IPS-18c (cell line): ENCODE data around the gene VPS25.

Experiments
- H3K4me3 ChIP-seq: 2 replicates; pipeline ENCODE4 v1.7.0; 2013; ENCODE audit warnings: low read depth, mild to moderate bottlenecking, low read length, moderate library complexity; ENCODE audit not compliant: insufficient read depth
- H3K9me3 ChIP-seq: one replicate; pipeline ENCODE4 v1.6.1; 2013; ENCODE audit warnings: mild to moderate bottlenecking, low read length, moderate library complexity; ENCODE audit not compliant: control insufficient read depth, insufficient read depth

Gene VPS25

GRCh38 chr17:42783062-42783790, 10.0 kb downstream of the VPS25 start:
- H3K4me3 ChIP-seq = no peak overlapping the region
- no peaks in the 10 kb centered on the region for H3K9me3 ChIP-seq

- no peaks in the 10 kb centered on the region for H3K9me3 ChIP-seq
- no peak overlapping the region for H3K4me3 ChIP-seq
Observed at GRCh38 chr17:42783791-42784138, 10.5 kb downstream of the VPS25 start.

GRCh38 chr17:42784409-42784808, 11.2 kb downstream of the VPS25 start:
- Histone ChIP-seq H3K9me3 (no peaks in the 10 kb centered on the region), H3K4me3 (no peak overlapping the region)

GRCh38 chr17:42784811-42785592, 11.8 kb downstream of the VPS25 start:
- no peak overlapping the region for H3K4me3 ChIP-seq
- H3K9me3 ChIP-seq = no peaks in the 10 kb centered on the region

GRCh38 chr17:42787266-42787665, 14.0 kb downstream of the VPS25 start:
- Histone ChIP-seq H3K9me3 (no peaks in the 10 kb centered on the region), H3K4me3 (no peak overlapping the region)

- Histone ChIP-seq H3K4me3 (no peak overlapping the region), H3K9me3 (no peaks in the 10 kb centered on the region)
Observed at GRCh38 chr17:42791948-42792347, 18.7 kb downstream of the VPS25 start.

GRCh38 chr17:42792545-42792944, 19.3 kb downstream of the VPS25 start:
- no peaks in the 10 kb centered on the region for H3K9me3 ChIP-seq
- H3K4me3 ChIP-seq = no peak overlapping the region

- no peak overlapping the region for H3K4me3 ChIP-seq
- no peaks in the 10 kb centered on the region for H3K9me3 ChIP-seq
Observed at GRCh38 chr17:42795061-42795460, 21.8 kb downstream of the VPS25 start.

GRCh38 chr17:42795465-42795864, 22.2 kb downstream of the VPS25 start:
- Histone ChIP-seq H3K4me3 (no peak overlapping the region), H3K9me3 (no peaks in the 10 kb centered on the region)

- H3K9me3 ChIP-seq = no peaks in the 10 kb centered on the region
- no peak overlapping the region for H3K4me3 ChIP-seq
Observed at GRCh38 chr17:42796066-42796758, 23.0 kb downstream of the VPS25 start.

GRCh38 chr17:42797067-42798007, 24.1 kb downstream of the VPS25 start:
- Histone ChIP-seq H3K4me3 (peak overlapping the region; percentile 98), H3K9me3 (no peaks in the 10 kb centered on the region)

GRCh38 chr17:42798011-42798382, 24.7 kb downstream of the VPS25 start:
- H3K4me3 ChIP-seq = peak overlapping the region; percentile 98
- H3K9me3 ChIP-seq = no peaks in the 10 kb centered on the region

GRCh38 chr17:42798383-42799380, 25.4 kb downstream of the VPS25 start, which contains the start of the genes CNTD1 and COA3:
TSS of gene CNTD1 (plus strand) at chr17:42798861. CDS start at chr17:42799068, 207 bp downstream.
TSS of gene COA3 (minus strand) at chr17:42798704. CDS start at chr17:42798681, 23 bp downstream.
- H3K9me3 ChIP-seq = no peaks in the 10 kb centered on the region
- H3K4me3 ChIP-seq = peak within 1 kb of the TSS; percentile 98

GRCh38 chr17:42803074-42803883, 30.0 kb downstream of the VPS25 start:
- Histone ChIP-seq H3K9me3 (no peaks in the 10 kb centered on the region), H3K4me3 (no peak overlapping the region)

GRCh38 chr17:42804918-42805367, 31.7 kb downstream of the VPS25 start:
- no peak overlapping the region for H3K4me3 ChIP-seq
- no peaks in the 10 kb centered on the region for H3K9me3 ChIP-seq
